GM12874 (cell line): ENCODE data around the gene SPAG16.

Source experiments
- CTCF ChIP-seq: IDR thresholded peaks from 2 replicates; pipeline ENCODE4 v1.5.1; 2011; ENCODE audit warnings: low read depth, mild to moderate bottlenecking, control low read depth, low read length, moderate library complexity; ENCODE audit not compliant: insufficient read depth

Gene SPAG16

DNA sequence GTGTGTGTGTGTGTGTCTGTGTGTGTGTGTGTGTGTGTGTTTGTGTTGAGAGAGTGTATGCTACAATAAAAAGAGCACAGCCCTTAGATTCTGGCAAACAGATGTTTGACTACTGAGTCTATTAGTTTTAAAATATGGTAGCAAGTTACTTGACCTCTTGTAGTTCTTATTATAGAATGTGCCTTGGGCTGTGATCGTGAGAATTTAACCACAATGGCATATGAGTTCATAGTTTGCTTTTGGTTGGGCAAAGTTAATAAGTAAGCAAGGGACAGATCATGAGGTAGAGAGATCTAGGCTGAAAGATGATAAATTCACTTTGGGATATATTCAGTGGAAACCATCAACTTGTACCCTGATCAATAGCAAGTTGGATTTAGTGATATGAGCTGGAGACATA lies 792.3 kb downstream of the SPAG16 start:
- TF ChIP-seq CTCF: no peak

DNA sequence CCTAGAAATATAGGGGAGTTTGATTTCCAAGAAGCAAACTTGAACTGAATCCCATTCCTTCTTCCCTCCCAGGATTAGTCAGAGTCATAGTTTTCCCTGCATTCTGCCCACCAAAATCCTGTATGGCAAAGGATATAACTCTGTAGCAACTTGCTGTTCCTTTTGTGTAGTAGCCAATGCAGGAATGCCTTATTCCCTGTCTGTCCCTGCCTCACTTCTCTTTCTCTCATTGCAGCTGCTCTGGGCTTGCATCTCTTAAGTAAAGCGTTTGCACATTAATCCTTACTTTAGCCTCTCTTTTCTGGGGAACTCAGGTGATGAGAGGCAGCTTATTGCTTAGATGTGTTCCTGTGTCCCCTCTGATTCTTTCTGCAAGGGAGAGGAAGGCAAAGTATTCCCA lies 793.5 kb downstream of the SPAG16 start:
- no peak for TF ChIP-seq CTCF

DNA sequence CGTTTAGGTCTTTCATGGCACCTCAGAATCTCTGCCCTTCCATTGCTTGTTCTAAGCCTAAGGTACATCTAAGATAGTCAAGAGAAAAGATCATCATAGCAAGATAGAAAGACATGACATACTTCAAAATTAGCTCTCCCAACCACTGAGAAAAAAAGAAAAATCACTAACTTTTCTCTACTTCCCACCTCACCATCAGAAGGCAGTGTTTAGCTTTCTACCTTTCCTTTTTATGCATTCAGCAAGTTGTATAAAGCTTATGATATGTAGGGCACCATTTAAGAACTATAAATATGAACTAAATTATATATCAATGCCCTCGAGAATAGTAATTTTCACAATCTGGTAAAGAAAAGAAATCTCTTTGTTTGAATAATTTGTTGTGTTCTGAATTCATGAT lies 794.8 kb downstream of the SPAG16 start:
- TF ChIP-seq CTCF: no peak

DNA sequence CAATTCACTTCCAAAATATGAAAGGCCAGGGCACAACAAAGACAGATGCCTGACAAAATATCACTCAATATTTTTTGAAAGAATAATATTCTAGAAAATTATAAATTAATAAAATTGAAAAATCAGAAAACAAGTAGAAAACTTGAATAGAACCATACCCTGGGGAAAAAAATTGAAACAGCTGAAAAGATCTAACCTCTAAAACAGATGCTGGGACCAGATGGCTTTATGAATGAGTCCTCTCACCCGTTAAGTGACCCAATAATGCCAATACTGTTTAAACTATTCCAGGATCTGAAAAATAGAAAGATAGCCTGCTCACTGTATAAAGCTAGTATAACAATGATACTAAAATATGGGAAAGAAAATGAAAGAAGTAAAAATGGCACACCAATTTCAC lies 804.3 kb downstream of the SPAG16 start:
- no peak for TF ChIP-seq CTCF

DNA sequence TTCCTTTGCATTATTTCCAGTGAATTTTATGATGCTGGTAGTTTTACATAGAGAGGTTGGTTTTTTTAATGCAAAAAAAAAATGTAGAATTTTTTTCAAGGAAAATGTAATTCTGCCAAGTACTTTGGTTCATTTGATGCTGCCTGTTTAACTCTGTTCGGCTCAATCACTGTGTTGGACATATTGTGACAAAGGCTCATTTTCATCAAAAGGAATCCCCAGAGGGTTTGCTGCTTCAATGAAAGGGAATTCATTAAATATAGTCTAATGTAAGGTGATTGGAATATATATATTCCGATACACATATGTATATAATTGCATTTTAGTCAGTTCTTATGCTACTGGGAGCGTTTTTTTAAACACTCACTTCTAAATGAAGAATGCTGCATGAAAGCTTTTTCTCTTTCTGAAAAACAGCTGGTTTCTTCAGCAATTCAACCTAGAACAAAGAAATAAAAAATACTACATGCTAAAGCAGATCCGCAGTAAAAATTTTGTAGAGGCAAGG lies 812.0 kb downstream of the SPAG16 start:
- TF ChIP-seq CTCF: no peak

- TF ChIP-seq CTCF: no peak
These were observed 814.5 kb downstream of the SPAG16 start for GRCh38 chr2:214098811-214099210.

DNA sequence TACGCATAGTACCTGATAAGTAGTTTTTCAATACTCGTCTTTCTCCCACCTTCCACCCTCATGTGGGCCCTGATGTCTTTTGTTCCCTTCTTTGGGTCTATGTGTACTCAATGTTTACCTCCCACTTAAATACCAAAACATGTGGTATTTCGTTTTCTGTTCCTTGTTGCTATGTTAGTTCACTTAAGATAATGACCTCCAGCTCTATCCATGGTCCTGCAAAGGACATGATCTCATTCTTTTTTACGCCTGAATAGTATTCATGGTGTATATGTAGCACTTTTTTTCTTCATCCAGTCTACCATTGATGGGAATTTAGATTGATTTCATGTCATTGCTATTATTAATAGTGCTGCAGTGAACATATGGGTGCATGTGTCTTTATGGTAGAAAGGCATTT lies 816.2 kb downstream of the SPAG16 start:
- no peak for TF ChIP-seq CTCF

- TF ChIP-seq CTCF: no peak
These were observed 819.2 kb downstream of the SPAG16 start for GRCh38 chr2:214103276-214104001.
